ENCODE measurements around the gene QDPR.

Gene QDPR

DNA sequence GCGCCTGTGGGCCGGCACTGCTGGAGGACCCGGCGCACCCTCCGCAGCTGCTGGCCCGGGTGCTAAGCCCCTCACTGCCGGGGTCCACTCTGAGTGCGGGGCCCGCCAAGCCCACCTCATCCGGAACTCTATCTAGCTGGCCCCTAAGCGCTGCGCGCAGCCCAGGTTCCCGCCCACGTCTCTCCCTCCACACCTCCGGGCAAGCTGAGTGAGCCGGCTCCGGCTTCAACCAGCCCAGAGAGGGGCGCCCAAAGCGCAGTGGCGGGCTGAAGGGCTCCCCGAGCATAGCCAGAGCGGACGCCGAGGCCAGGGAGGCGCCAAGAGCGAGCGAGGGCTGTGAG, 75.2 kb downstream of the QDPR start:
- DNase-seq (ENCODE audit: extremely low read depth in 1 of 2, low read depth in 1 of 2): no peak
